ENCODE results near the gene GLI2. TPM values are rescaled to one million over a fixed set of nuclear protein-coding genes. Genes with fewer than 3 reads are reported as not detected.

GLI2 gene
- total and polyA plus RNA-seq, 2 of the 8 experiments (the other 6 are each of a cell fraction or from before 2014, with no cell fraction given) = 18.4 to 46.9 TPM

- peaks cover 9 to 99% of the 10 kb centered on the region in 2 experiments for H3K79me2 ChIP-seq (ENCODE audit: control insufficient read depth in 1 of 2, insufficient read depth in 2 of 2, low read length in 2 of 2)
- peaks cover 36 to 64% of the 10 kb centered on the region in 2 experiments for H4K20me1 ChIP-seq (replicated peaks in 1 of 2; ENCODE audit: control insufficient read depth in 1 of 2, insufficient read depth in 2 of 2, low read length in 2 of 2)
- H2BK12ac ChIP-seq (ENCODE audit: low read depth, low read length) = peak overlapping the region; percentile 61; the same call in 1 of the 2 replicates
- H2BK120ac ChIP-seq (replicated peaks; ENCODE audit: low read depth, low read length) = no peak overlapping the region
- no peak overlapping the region for H3K14ac ChIP-seq (ENCODE audit: insufficient read length)
- peak overlapping the region; percentile 29; the same call in 1 of the 2 replicates for H3K18ac ChIP-seq (ENCODE audit: extremely low read depth, low read length)
- H3K56ac ChIP-seq (replicated peaks; ENCODE audit: insufficient read length, low read depth, low read length) = no peak overlapping the region
- peak overlapping the region; percentile 66 for H2BK5ac ChIP-seq (ENCODE audit: low read depth, low read length)
- no peak overlapping the region for H3K9ac ChIP-seq (replicated peaks in 1 of 4; ENCODE audit: extremely low read depth in 1 of 4, low read depth in 3 of 4, low read length in 3 of 4)
- H4K91ac ChIP-seq (replicated peaks; ENCODE audit: insufficient read length, low read length) = no peak overlapping the region
- H3K4me1 ChIP-seq (replicated peaks in 1 of 4; ENCODE audit: control insufficient read depth in 3 of 4, insufficient read depth in 4 of 4, low read length in 3 of 4) = peaks cover 20 to 58% (median 31%) of the 10 kb centered on the region in 4 experiments
- ChIA-PET CTCF (ENCODE audit: partially characterized antibody) (interaction anchor here (0.6 to 4.6 kb wide), 11 partner anchors 9 to 325 kb away, joined by 3 to 21 read pairs (median 4); no protein-coding TSS in a partner anchor), POLR2A (ENCODE audit: partially characterized antibody) (interaction anchor here (0.8 to 2.4 kb wide), 5 partner anchors 9 to 304 kb away, joined by 3 to 9 read pairs (median 4); partner anchors contain the start of gene GLI2)
- no peaks in the 10 kb centered on the region for H3K9me3 ChIP-seq (ENCODE audit: insufficient read depth in 2 of 2, low read depth in 1 of 2, low read length in 1 of 2)
- no peaks in the 10 kb centered on the region for H3K23me2 ChIP-seq (ENCODE audit: low read depth, low read length)
- no peak for FAIRE-seq
- 95% methylated on average over 14 of the region's 14 CpGs; no CpG with 5 or more reads in 1 of the 2 experiments for WGBS, 2 experiments (ENCODE audit: extremely low coverage in 1 of 2, insufficient coverage in 1 of 2, insufficient read length in 1 of 2, insufficient replicate concordance in 2 of 2, low coverage in 1 of 2, low lambda C conversion rate in 2 of 2, missing lambda C conversion rate in 1 of 2)
- H3K79me1 ChIP-seq (ENCODE audit: low read depth, low read length) = peaks cover 44% of the 10 kb centered on the region
- H4K8ac ChIP-seq (ENCODE audit: extremely low read depth, insufficient read depth, low read length) = no peak overlapping the region
- H3K4me2 ChIP-seq (ENCODE audit: insufficient read depth in 1 of 2, low read depth in 2 of 2, low read length in 2 of 2) = 0 out of 4 replicates have a peak overlapping the region, but pooled peaks of 1 of the 2 experiments have one; percentile 20
- H3K36me3 ChIP-seq (ENCODE audit: control insufficient read depth in 2 of 4, insufficient read depth in 4 of 4, low read length in 3 of 4) = no peaks in the 10 kb centered on the region
- H4K5ac ChIP-seq (ENCODE audit: insufficient read length, low read depth, low read length) = no peak overlapping the region
- no peak overlapping the region for H3K23ac ChIP-seq (ENCODE audit: insufficient read length)
- H2AFZ ChIP-seq (ENCODE audit: low read length) = no peak overlapping the region
- DNase-seq (ENCODE audit: low read depth in 1 of 2, low spot score in 2 of 2) = no peak
- H3K4ac ChIP-seq (replicated peaks; ENCODE audit: insufficient read length, low read depth, low read length) = no peak overlapping the region
- TF ChIP-seq MAFK (IDR thresholded peaks at IDR 0.05; ENCODE audit: low read depth, low read length) = no peak
- no peak for TF ChIP-seq SRF (IDR thresholded peaks at IDR 0.05; ENCODE audit: low read depth, low read length)
- TF ChIP-seq TEAD4 (IDR thresholded peaks at IDR 0.05; ENCODE audit: low read depth, low read length) = no peak
- H2AK5ac ChIP-seq (ENCODE audit: low read depth, low read length) = peak overlapping the region; percentile 98
- H3K27me3 ChIP-seq (replicated peaks in 1 of 4; ENCODE audit: control insufficient read depth in 3 of 4, extremely low read depth in 1 of 4, insufficient read depth in 3 of 4, low read length in 3 of 4) = no peaks in the 10 kb centered on the region
- no peak overlapping the region for H3K4me3 ChIP-seq (ENCODE audit: extremely low read depth in 1 of 4, insufficient read depth in 2 of 4, low read depth in 3 of 4, low read length in 4 of 4)
- H3K27ac ChIP-seq (ENCODE audit: low read depth, low read length) = no peak overlapping the region
- H2BK20ac ChIP-seq (ENCODE audit: low read length) = no peak overlapping the region
- 0 out of 2 replicates have a peak overlapping the region, but pooled peaks have one; percentile 33 for H2BK15ac ChIP-seq (ENCODE audit: low read length)
These were observed 35.6 kb downstream of the GLI2 start for GRCh38 chr2:120771111-120771780.

All from H1 (cell line).